ENCODE data around the gene GADD45A. TPM values are rescaled to one million over a fixed set of nuclear protein-coding genes. Genes with fewer than 3 reads are reported as not detected.
"Not testable (repeated sequence)": the region's sequence is repeated elsewhere in the genome, so short reads cannot be mapped to it uniquely, and the experiment has no call there.

Gene GADD45A
- total RNA-seq, 1 experiment from 2014 or later, result 58.6 TPM

DNA sequence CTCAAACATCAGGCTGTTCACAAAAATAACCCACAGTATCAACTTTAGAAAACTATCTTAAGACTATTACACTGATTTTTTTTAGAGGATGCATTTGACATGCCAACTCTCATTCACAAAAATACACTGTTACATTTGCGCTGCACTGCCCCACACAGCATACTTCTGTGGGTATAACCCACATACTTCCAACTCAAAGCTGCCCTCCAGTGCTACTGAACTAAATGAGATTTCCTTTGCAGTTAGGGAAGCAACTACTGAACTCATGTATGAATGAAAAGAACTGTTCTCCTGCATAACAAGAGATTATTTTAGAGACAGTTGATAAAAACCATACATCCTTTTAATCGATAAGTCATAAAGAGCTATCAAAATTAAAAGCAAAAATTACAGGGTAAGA, 25.8 kb upstream of the GADD45A start:
- BruUV-seq (replicated peaks), result no TSS peak
- POLR2A ChIA-PET, result no interaction called here
- H3K9me3 Mint-ChIP-seq (ENCODE audit: unreplicated experiment), result peaks cover 11% of the 10 kb centered on the region
- Histone ChIP-seq H3K9me3 (no peaks in the 10 kb centered on the region), H3K4me3 (ENCODE audit: low read depth, low read length) (no peak overlapping the region), H3K36me3 (ENCODE audit: control insufficient read depth, insufficient read depth, low read length) (no peaks in the 10 kb centered on the region), H3K27me3 (replicated peaks; ENCODE audit: control insufficient read depth, insufficient read depth, low read length) (no peaks in the 10 kb centered on the region), H3K4me1 (peaks cover 8% of the 10 kb centered on the region)
- CTCF ChIA-PET, result interaction anchor here (0.6 kb wide), 1 partner anchor 15 kb away, joined by 5 read pairs; no protein-coding TSS in a partner anchor
- H3K4me1 Mint-ChIP-seq (ENCODE audit: low read depth, unreplicated experiment), result peaks cover 10% of the 10 kb centered on the region
- H3K4me3 Mint-ChIP-seq (ENCODE audit: unreplicated experiment), result no peak overlapping the region
- no peak overlapping the region for H3K27ac Mint-ChIP-seq (ENCODE audit: unreplicated experiment)
- DNase-seq, result no peak
- intact Hi-C loops (cut with micrococcal nuclease; ENCODE audit: unreplicated experiment), result loop anchor here (1.0 kb wide), 1 partner anchor 97 kb away; no protein-coding TSS in a partner anchor
- TF ChIP-seq, protein P1, sequence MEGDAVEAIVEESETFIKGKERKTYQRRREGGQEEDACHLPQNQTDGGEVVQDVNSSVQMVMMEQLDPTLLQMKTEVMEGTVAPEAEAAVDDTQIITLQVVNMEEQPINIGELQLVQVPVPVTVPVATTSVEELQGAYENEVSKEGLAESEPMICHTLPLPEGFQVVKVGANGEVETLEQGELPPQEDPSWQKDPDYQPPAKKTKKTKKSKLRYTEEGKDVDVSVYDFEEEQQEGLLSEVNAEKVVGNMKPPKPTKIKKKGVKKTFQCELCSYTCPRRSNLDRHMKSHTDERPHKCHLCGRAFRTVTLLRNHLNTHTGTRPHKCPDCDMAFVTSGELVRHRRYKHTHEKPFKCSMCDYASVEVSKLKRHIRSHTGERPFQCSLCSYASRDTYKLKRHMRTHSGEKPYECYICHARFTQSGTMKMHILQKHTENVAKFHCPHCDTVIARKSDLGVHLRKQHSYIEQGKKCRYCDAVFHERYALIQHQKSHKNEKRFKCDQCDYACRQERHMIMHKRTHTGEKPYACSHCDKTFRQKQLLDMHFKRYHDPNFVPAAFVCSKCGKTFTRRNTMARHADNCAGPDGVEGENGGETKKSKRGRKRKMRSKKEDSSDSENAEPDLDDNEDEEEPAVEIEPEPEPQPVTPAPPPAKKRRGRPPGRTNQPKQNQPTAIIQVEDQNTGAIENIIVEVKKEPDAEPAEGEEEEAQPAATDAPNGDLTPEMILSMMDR (IDR thresholded peaks at IDR 0.05; ENCODE audit: insufficient read depth in 1 of 2, low read depth in 1 of 2, low read length in 1 of 2, severe bottlenecking in 1 of 2, unreplicated experiment in 1 of 2), result no peak
- no peaks in the 10 kb centered on the region for H3K27me3 Mint-ChIP-seq (ENCODE audit: insufficient read depth, unreplicated experiment)
- H3K36me3 Mint-ChIP-seq (ENCODE audit: insufficient read depth, unreplicated experiment), result peaks cover 6% of the 10 kb centered on the region

DNA sequence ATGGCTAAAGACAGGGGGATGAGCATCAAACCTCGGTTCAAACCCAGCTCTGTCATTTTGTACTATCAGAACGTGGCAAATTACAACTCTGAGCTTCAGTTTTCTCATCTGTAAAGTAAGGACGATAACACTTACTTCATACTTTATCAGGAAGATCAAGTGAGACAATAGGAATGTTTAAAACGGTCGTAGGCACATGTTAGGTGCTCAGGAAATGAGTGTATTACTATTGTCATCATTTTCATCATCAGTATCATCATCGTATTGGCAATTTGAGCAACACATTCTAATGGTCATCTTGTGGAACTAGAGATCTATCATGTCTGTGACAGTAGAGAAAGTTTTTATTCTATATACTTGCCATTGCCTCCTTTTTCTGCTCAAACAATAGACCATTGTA, 22.1 kb upstream of the GADD45A start:
- POLR2A ChIA-PET, result no interaction called here
- Histone ChIP-seq H3K4me3 (ENCODE audit: low read depth, low read length) (no peak overlapping the region), H3K4me1 (peaks cover 10% of the 10 kb centered on the region), H3K36me3 (ENCODE audit: control insufficient read depth, insufficient read depth, low read length) (no peaks in the 10 kb centered on the region), H3K9me3 (no peaks in the 10 kb centered on the region), H3K27me3 (replicated peaks; ENCODE audit: control insufficient read depth, insufficient read depth, low read length) (no peaks in the 10 kb centered on the region)
- DNase-seq, result no peak
- no peak overlapping the region for H3K4me3 Mint-ChIP-seq (ENCODE audit: unreplicated experiment)
- CTCF ChIA-PET, result no interaction called here
- peaks cover 11% of the 10 kb centered on the region for H3K9me3 Mint-ChIP-seq (ENCODE audit: unreplicated experiment)
- no TSS peak for BruUV-seq (replicated peaks)
- peaks cover 6% of the 10 kb centered on the region for H3K36me3 Mint-ChIP-seq (ENCODE audit: insufficient read depth, unreplicated experiment)
- H3K27ac Mint-ChIP-seq (ENCODE audit: unreplicated experiment), result no peak overlapping the region
- peaks cover 10% of the 10 kb centered on the region for H3K4me1 Mint-ChIP-seq (ENCODE audit: low read depth, unreplicated experiment)
- TF ChIP-seq, protein P1 (IDR thresholded peaks at IDR 0.05; ENCODE audit: insufficient read depth in 1 of 2, low read depth in 1 of 2, low read length in 1 of 2, severe bottlenecking in 1 of 2, unreplicated experiment in 1 of 2), result no peak
- H3K27me3 Mint-ChIP-seq (ENCODE audit: insufficient read depth, unreplicated experiment), result no peaks in the 10 kb centered on the region
- intact Hi-C loops (cut with micrococcal nuclease; ENCODE audit: unreplicated experiment), result no loop called here

DNA sequence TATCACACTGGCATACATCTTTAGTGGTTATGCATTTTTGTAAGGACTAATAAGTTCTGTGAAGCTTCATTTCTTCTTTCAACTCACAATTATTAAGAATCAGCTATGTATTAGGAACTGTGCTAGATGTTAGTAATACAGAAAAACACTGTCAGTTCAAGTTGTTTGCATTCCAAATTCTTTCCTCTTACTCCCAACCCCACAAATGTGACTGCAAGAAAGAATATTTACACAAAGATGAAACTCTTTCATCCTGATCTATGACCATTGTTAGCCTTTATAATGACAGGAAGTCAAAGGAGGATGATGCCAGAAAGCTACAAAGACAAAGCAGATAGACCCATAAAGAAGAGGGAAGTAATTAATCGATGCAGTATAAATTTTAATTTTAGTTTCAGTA, 21.0 kb upstream of the GADD45A start:
- Mint-ChIP-seq H3K4me3 (ENCODE audit: unreplicated experiment) (peak overlapping the region; percentile 11), H3K9me3 (ENCODE audit: unreplicated experiment) (peaks cover 11% of the 10 kb centered on the region), H3K36me3 (ENCODE audit: insufficient read depth, unreplicated experiment) (peaks cover 6% of the 10 kb centered on the region), H3K27me3 (ENCODE audit: insufficient read depth, unreplicated experiment) (no peaks in the 10 kb centered on the region), H3K4me1 (ENCODE audit: low read depth, unreplicated experiment) (peaks cover 17% of the 10 kb centered on the region), H3K27ac (ENCODE audit: unreplicated experiment) (peak overlapping the region; percentile 36)
- no peaks in the 10 kb centered on the region for H3K36me3 ChIP-seq (ENCODE audit: control insufficient read depth, insufficient read depth, low read length)
- ChIA-PET POLR2A (no interaction called here), CTCF (no interaction called here)
- no TSS peak for BruUV-seq (replicated peaks)
- no peaks in the 10 kb centered on the region for H3K9me3 ChIP-seq
- peaks cover 14% of the 10 kb centered on the region for H3K4me1 ChIP-seq
- TF ChIP-seq, protein P1 (IDR thresholded peaks at IDR 0.05; ENCODE audit: insufficient read depth in 1 of 2, low read depth in 1 of 2, low read length in 1 of 2, severe bottlenecking in 1 of 2, unreplicated experiment in 1 of 2), result no peak
- peak in 1 of 2 experiments; percentile 26 for DNase-seq
- intact Hi-C loops (cut with micrococcal nuclease; ENCODE audit: unreplicated experiment), result no loop called here
- no peak overlapping the region for H3K4me3 ChIP-seq (ENCODE audit: low read depth, low read length)
- H3K27me3 ChIP-seq (replicated peaks; ENCODE audit: control insufficient read depth, insufficient read depth, low read length), result no peaks in the 10 kb centered on the region

DNA sequence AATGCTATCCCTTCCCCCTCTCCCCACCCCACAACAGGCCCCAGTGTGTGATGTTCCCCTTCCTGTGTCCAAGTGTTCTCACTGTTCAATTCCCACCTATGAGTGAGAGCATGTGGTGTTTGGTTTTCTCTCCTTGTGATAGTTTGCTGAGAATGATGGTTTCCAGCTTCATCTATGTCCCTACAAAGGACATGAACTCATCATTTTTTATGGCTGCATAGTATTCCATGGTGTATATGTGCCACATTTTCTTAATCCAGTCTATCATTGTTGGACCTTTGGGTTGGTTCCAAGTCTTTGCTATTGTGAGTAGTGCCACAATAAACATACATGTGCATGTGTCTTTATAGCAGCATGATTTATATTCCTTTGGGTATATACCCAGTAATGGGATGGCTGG, 19.7 kb upstream of the GADD45A start:
- BruUV-seq (replicated peaks); POLR2A ChIA-PET: not testable (repeated sequence)

More for the DNA sequence above, 19.7 kb upstream of the GADD45A start:
- CTCF ChIA-PET; intact Hi-C loops (cut with micrococcal nuclease; ENCODE audit: unreplicated experiment); DNase-seq; H3K27me3 ChIP-seq (replicated peaks; ENCODE audit: control insufficient read depth, insufficient read depth, low read length); H3K36me3 ChIP-seq (ENCODE audit: control insufficient read depth, insufficient read depth, low read length); H3K4me3 ChIP-seq (ENCODE audit: low read depth, low read length); H3K9me3 Mint-ChIP-seq (ENCODE audit: unreplicated experiment); H3K27me3 Mint-ChIP-seq (ENCODE audit: insufficient read depth, unreplicated experiment); H3K36me3 Mint-ChIP-seq (ENCODE audit: insufficient read depth, unreplicated experiment); H3K9me3 ChIP-seq; H3K27ac Mint-ChIP-seq (ENCODE audit: unreplicated experiment); H3K4me3 Mint-ChIP-seq (ENCODE audit: unreplicated experiment): not testable (repeated sequence)
- peaks cover 14% of the 10 kb centered on the region for H3K4me1 ChIP-seq
- H3K4me1 Mint-ChIP-seq (ENCODE audit: low read depth, unreplicated experiment), result peaks cover 14% of the 10 kb centered on the region

All from Caco-2 (cell line).